ENCODE data around the gene USP49. TPM values are rescaled to one million over a fixed set of nuclear protein-coding genes. Genes with fewer than 3 reads are reported as not detected.

USP49 gene
- total RNA-seq, 2 experiments from 2014 or later: 5.8 to 6.0 TPM

DNA sequence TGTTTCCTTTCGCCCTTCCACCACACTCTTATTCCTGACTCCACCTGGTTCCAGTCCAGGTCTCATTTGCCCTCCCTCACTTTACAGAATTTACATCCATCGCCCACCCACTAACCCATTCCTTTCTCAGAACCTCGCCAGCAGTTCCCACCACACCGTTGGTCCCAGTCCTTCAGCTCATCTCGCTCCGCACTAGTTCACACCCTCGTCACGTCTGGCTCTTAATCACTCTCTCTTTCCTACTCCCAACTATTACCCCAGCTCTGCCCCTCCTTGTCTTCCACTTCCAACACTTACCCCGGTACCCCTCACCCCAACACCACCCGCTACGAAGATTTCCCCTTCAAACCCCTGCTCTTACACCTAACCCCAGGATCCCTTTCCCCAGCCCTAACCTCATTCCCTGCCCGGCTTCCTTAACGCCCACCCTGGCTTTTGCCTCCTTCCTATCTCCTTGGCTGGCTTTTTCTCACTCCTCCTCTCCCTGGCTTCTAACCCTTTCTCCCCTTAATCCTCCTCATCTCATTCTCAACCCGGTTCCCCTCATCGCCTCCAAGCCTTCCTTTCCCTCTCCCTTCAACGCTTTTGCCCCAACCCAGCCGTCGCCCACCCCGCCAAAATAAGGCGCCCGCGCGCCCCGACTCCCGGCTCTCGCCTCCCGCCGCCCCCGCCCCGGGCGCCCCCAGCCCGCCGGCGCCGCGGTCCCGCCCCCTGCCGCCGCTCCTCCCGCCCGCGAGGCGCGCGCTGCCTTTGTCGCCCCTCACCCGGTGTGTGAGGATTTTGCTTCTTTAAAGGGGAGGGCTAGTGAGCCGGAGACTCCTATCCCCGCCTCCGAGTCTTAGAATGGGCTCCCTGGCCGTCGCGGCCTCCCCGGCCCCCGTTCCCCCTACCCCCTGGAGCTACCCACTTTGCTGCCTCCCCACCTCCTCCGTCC is 542 bp downstream of the USP49 start:
- ChIA-PET POLR2A (interaction anchor here (0.5 to 1.7 kb wide), 4 partner anchors 13 to 290 kb away, joined by 3 to 5 read pairs (median 3); partner anchors contain the start of gene TOMM6), CTCF (interaction anchor here (1.0 to 2.7 kb wide), 6 partner anchors 27 to 153 kb away, joined by 3 to 20 read pairs (median 7); partner anchors contain the start of genes BYSL, MED20 and TOMM6)

DNA sequence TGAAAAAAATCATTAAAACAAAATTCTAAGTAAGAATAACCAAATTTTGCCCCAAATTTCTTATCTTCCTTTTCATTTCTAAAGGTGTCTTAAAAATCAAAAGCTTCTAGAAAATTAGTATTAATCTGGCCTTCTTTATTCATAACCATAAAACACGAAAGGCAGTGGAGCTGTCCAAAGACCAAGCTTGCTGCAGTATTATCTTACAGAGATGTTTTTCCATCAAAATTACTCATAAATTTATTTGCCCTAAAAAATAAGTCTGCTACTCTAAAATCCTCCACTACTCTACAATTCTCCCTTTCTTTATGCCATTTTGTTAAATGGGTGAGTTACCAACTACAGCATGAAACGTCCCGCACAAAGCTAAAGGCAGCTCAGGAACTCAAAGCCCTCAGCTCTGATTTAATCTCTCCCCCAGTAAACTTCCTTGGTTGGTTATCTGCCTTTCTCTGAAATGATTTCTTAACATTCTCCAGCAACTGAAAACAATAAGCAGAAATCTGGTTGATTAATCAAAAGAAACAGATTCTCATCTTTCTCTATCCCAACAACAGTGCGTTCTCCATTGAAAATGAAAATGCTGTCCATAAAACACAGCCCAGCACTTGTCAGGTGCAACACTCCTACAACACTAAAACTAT is 2.1 kb downstream of the USP49 start:
- CTCF ChIA-PET: no interaction called here
- POLR2A ChIA-PET: no interaction called here

DNA sequence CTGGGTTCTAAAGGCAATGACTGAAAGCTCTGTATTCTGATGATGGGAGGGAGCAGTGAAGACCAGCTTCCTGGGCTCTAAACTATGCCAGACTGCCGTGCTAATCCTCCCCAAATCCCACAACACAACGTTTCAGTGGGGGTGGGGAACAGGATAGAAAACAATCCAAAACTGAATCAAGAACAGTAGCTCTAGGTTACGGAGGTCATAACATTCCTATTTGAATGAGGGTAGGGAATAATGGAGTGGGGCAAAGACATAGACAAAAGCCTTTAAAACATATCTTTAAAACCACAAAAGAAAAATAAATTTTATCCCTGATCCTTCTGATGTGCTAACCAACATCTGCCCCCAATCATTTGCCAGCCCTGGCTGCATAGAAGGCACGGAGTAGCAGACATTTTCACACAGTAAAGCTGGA is 7.8 kb downstream of the USP49 start:
- CTCF ChIA-PET: no interaction called here
- POLR2A ChIA-PET: no interaction called here

DNA sequence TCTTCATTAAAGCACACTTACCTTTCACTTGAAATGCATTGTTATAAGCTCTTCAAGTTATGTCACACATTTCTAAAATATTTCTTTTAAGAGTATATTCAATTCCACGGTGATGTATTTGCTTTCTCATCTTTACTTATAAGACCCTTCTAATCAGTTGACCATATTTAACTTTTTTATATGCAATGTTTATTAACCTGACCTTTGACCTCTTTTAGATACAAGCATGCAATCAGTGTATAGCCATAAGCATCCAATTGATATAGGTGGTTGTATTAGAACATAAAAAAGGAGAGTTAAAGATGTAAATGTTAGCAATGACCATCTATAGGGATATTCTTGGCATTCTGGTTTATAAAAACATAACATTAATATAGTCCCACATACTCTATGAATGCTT is 9.2 kb downstream of the USP49 start:
- CTCF ChIA-PET: no interaction called here
- POLR2A ChIA-PET: no interaction called here

DNA sequence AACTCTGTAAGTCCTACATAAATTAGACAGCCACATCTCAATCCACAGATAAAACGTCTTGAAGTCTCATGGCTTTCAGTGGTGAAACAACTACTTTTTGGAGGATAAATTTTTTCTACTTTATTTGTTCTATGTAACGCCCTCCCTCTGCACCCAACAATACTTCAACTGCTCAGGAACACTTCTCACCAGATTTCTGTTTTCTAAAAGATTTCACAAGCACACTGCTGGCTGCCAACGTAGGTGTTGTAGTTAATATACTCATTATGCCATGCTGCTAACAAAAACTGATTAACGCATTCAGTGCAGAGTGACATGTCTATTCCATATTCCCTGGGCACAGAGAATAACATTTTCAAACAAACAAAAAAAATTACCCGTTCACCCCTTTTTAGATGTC is 10.2 kb downstream of the USP49 start:
- ChIA-PET POLR2A (no interaction called here), CTCF (no interaction called here)

DNA sequence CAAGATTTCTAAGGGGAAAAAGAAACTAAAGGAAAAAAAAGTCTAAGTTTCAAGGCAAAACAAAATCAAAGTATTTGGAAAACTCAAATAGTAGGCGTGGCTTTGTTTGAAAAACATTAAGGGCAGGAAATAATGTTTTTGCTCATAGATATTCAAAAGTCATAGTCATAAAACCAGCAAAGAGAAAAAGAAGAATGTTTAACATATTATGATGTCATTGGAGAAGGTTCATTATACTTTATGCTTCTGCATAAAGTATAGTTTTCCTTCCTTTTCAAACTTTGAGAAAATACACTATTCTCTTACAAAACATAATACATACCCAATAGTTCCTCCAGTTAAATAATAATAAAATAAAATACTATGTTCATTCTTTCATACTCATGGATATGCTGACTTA is 13.7 kb downstream of the USP49 start:
- ChIA-PET POLR2A (no interaction called here), CTCF (no interaction called here)

DNA sequence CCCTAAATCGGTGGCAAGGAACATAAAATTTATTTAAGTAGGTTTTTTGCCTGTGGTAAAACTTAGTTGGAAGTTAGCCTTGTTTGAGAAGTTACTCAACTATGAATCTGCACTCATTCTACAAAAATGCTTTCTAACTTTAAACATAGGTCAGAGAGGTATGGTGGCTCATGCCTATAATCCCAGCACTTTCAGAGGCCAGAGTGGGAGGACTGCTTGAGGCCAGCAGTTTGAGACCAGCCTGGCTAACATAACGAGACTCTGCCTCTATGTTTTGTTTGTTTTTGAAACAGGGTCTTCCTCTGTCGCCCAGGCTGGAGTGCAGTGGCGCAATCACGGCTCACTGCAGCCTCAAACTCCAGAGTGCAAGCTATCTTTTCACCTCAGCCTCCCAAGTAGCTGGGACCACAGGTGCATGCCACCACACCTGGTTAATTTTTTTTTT is 16.2 kb downstream of the USP49 start:
- ChIA-PET POLR2A (no interaction called here), CTCF (no interaction called here)

DNA sequence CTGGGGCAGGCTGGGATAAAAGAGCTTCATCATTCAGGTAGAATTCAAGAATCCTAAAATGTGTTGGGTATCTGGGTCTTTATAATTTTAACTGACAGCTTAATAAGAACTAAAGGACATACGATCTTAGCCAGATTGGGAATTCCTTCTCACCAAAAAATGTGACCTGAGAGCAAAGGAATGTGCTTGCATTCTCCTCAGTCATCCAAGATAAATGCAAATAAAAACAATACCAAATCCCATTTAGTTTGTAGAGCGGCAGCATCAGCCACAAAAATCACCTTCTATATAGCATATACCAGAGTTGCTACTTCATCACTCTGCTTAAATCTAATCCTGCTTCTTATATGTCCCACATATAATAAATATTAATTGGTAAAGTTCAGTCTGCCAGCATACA is 16.9 kb downstream of the USP49 start:
- POLR2A ChIA-PET: no interaction called here
- CTCF ChIA-PET: no interaction called here

DNA sequence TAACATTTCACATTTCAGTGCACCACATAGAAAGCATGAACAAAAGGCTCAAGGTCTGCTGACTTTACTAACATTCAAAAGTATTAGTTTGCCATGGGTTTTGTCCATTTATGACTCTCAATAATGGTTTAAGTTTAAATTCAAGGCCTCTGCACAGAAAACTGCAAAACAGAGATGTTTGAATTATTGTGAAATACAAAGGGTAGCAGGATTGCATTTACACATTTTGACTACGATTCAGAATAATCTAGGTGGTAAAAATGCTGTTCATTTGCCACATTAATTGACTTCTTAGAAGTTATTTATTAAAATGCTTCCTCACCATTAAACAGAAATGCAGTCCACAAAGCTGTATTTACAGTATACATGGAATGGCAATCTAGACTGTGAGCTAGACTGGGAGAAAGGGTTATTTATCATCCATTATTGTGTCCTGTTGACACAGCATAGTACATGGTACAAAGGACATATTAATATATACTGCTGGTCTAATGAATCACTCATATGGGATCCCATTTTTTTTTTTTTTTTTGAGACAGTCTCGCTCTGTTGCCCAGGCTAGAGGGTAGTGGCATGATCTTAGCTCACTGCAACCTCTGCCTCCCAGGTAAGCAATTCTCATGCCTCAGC is 18.0 kb downstream of the USP49 start:
- ChIA-PET POLR2A (no interaction called here), CTCF (interaction anchor here (0.7 to 1.4 kb wide), 3 partner anchors 17 to 59 kb away, joined by 3 to 5 read pairs (median 3); no protein-coding TSS in a partner anchor)

DNA sequence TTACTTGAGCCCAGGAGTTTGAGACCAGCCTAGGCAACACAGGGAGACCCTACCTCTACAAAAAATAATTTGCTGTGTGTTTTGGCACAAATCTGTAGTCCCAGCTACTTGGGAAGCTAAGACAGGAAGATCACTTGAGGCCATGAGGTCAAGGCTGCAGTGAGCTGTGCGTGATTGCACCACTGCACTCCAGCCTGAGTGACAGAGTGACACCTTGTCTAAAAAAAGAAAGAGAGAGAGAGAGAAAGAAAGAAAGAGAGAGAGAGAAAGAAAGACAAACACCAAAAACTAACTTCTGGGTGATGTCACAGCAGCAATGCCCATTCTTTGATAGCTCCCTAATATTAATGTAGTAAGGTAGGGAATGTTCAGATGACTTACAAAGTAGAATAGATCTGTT is 20.4 kb downstream of the USP49 start:
- POLR2A ChIA-PET: no interaction called here
- CTCF ChIA-PET: interaction anchor here (0.7 kb wide), 1 partner anchor 46 kb away, joined by 3 read pairs; the partner anchor contains the start of genes BYSL and MED20

DNA sequence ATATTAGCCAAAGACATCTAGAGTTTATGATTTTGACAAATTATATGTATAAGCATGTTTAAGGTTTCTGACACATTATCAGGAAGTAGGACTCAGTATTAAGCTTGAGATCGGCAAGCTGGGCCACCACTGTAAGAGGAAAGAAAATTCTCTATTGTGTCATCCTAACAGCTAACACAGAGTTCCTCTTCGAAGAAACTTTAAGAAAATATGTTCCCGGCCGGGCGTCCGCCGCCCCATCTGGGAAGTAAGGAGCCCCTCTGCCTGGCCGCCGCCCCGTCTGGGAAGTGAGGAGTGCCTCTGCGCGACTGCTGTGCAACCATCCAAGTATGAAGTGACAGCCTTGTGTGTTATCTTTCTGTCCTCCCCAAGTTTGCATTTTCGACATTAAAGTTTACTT is 23.0 kb downstream of the USP49 start:
- POLR2A ChIA-PET: no interaction called here
- CTCF ChIA-PET: interaction anchor here (0.6 kb wide), 1 partner anchor 16 kb away, joined by 3 read pairs; no protein-coding TSS in a partner anchor

DNA sequence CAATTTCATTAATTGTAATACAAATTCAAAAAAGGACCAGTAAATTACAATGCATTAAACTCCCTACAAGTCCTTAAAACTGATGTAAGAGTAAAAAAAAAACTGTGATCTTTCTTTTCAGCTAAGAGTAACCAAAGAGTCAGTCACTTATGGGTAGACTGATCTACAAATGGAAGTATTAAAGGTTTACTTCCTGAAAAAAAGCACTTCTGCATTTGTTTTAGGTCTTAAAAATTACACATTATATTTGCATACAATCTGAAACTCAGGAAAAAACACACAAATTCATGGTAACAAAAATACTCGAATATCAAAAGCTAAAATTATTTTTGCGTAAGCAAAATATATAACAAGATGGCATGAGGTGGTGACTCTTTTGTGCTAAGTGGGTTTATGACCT is 23.5 kb downstream of the USP49 start:
- ChIA-PET POLR2A (no interaction called here), CTCF (no interaction called here)

DNA sequence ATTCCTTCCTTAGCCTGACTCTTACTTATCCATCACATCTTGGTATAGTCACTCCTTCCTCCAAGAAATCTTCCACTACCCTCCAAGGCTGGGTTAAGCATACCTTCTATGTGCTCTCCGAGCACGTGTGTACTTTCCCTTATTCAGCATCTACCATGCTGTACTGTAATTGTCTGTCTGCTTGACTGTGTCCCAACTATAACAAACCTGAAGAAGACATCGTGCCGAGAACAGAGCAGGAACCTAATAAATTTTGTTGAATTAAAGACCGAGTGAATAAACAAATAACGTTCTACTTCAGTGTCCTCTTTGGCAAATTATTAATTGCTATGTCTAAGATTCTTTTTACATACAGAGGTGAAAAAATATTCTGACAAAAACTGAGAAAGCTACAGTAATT is 35.8 kb downstream of the USP49 start:
- ChIA-PET CTCF (interaction anchor here (0.6 kb wide), 1 partner anchor 37 kb away, joined by 3 read pairs; no protein-coding TSS in a partner anchor), POLR2A (no interaction called here)

DNA sequence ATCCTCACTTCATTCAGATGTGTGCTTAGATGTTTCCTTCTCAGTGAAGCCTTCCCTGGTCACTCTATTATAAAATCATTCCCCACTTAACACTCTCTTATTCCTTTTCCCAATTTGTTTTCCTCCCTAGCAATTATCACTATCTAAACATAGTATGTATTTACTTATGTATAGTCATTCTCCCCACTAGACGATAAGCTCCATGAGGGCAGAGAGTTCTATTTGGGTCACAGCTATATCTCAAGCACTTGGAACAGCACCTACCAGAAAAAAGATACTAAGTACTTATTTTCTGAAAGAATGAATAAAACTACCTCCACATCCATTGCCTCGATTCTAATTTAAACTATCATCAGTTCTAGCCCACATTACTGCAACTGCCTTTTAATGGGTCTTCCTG is 36.5 kb downstream of the USP49 start:
- ChIA-PET CTCF (no interaction called here), POLR2A (no interaction called here)

DNA sequence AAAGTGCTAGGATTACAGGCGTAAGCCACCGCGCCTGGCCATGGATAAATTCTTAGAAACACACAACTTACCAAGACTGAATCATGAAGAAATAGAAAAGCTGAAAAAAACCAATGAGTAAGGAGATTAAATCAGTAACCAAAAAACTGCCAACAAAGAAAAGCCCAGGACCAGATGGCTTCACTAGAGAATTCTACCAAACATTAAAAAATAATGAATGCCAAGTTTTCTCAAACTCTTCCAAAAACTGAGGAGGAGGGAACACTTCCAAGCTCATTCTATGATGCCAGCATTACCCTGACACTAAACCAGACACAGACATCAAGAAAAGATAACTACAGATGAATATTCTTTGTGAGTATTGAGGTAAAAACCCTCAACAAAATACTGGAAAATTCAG is 44.3 kb downstream of the USP49 start:
- ChIA-PET POLR2A (no interaction called here), CTCF (interaction anchor here (1.0 kb wide), 1 partner anchor 194 kb away, joined by 3 read pairs; no protein-coding TSS in a partner anchor)

DNA sequence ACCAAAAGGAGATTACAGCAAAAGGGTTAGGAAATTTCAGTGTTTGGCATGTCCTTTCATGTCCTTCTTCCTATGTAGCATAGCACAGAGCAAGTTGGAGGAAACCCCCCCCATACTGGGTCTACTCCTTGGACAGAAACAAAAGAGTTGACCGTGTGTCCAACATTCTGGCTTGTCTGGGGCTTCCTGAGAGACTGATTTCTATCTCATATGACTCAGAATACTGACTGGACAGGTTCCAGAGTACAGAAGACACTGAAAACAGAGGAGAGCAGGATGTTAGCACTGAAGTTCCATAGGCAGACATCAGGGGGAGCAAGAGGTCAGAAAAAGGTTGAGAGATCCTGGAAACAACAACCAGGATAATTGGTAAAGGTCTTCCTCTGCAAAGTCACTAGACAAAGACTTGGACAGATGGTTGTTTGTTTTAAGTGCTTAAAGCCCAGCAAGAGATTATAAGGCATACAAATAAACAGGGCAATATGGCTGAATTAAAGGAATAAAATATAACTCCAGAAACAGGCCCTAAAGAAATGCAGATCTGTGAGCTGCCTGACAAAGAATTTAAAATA is 48.4 kb downstream of the USP49 start:
- ChIA-PET POLR2A (no interaction called here), CTCF (interaction anchor here (0.5 to 2.7 kb wide), 7 partner anchors 30 to 204 kb away, joined by 3 to 8 read pairs (median 4); partner anchors contain the start of gene TAF8)

DNA sequence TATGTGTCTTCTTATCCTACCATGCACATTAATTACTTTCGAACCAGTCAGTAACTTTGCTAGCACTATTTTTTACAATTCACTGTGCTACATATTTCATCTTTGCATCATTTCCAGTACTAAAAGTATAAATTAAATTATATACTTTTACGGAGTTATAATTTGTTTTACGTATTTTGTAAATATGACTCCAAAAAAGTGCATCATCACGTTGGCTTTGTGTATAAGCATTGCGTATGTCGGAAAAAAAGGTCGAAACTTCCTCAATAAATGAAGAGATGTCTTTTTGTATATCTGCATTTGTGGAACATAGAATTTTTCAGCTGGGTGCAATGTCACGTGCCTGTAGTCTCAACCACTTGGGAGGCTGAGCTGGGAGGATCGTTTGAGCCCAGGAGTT is 52.0 kb downstream of the USP49 start:
- CTCF ChIA-PET: interaction anchor here (1.3 kb wide), 1 partner anchor 77 kb away, joined by 3 read pairs; the partner anchor contains the start of gene MED20

DNA sequence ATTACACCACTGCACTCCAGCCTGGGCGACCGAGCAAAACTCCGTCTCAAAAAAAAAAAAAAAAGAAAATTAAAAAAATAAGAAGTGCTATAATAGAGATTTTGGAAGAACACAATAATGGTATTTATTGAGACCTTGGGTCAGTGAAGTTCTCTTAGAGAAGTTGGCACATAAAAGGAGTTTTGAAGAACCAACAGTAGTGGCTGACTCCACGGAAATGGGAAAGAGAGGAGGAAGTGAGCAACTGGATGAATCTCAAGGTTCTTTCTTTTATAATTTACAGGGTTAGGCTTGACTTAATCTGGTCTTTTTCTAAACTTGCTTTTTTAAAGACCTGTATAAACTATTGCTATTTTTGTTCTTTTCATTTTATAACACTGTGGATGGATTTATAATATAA is 54.8 kb downstream of the USP49 start:
- POLR2A ChIA-PET: no interaction called here
- CTCF ChIA-PET: no interaction called here

More for the DNA sequence above, 52.0 kb downstream of the USP49 start:
- POLR2A ChIA-PET: no interaction called here

DNA sequence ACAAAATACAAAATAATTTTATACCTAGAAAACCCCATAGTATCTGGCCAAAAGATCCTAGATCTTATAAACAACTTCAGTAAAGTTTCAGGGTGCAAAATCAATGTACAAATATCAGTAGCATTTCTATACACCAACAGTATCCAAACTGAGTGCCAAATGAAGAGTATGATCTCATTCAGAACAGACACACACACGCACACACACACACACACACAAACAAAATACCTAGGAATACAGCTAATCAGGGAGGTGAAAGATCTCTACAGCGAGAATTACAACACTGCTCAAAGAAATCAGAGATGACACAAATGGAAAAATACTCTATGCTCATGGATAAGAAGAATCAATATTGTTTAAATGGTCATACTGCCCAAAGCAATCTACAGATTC is 58.5 kb downstream of the USP49 start:
- ChIA-PET CTCF (interaction anchor here (0.6 kb wide), 1 partner anchor 883 kb away, joined by 3 read pairs; no protein-coding TSS in a partner anchor), POLR2A (interaction anchor here (0.6 kb wide), 1 partner anchor 29 kb away, joined by 5 read pairs; no protein-coding TSS in a partner anchor)
